ENCODE measurements around the gene KLHL34.

GRCh38 chrX:21616386-21616785 is 41.7 kb downstream of the KLHL34 start:
- TF ChIP-seq FOXP2 (optimal IDR thresholded peaks at IDR 0.05; ENCODE audit: borderline replicate concordance, extremely low read depth, extremely low read length, insufficient read depth) (no peak), POLR2AphosphoS5 (IDR thresholded peaks at IDR 0.05; ENCODE audit: low read depth, low read length) (no peak), REST (IDR thresholded peaks at IDR 0.05; ENCODE audit: insufficient read depth in 1 of 2, low read depth in 2 of 2, low read length in 2 of 2) (no peak)
